HEK293 (cell line): Measurements from ENCODE around the gene WTAP.

ENCODE experiments used
- PRDM1 ChIP-seq: fragments of 450-650 bp; formaldehyde crosslinking; IDR thresholded peaks from 2 replicates; pipeline ENCODE4; 2016; ENCODE audit warnings: missing biosample characterization, missing genetic modification characterization
- TCF7L2 ChIP-seq: IDR thresholded peaks from 2 replicates; pipeline ENCODE4 v1.6.1; 2011; ENCODE audit warnings: low read depth, mild to moderate bottlenecking, inconsistent platforms, low read length, moderate library complexity, borderline replicate concordance
- YY1 ChIP-seq: fragments of 450-650 bp; formaldehyde crosslinking; IDR thresholded peaks from 2 replicates; pipeline ENCODE4 v1.5.1; 2018; ENCODE audit warnings: missing biosample characterization, missing genetic modification characterization
- ZNF174 ChIP-seq: fragments of 450-650 bp; formaldehyde crosslinking; IDR thresholded peaks from 2 replicates; pipeline ENCODE4 v1.5.0; 2017; ENCODE audit warnings: missing biosample characterization, mild to moderate bottlenecking, missing genetic modification characterization
- ZNF324 ChIP-seq: fragments of 450-650 bp; formaldehyde crosslinking; IDR thresholded peaks from 2 replicates; pipeline ENCODE4 v1.5.1; 2016; ENCODE audit warnings: missing biosample characterization, missing genetic modification characterization
- ZNF530 ChIP-seq: fragments of 450-650 bp; formaldehyde crosslinking; IDR thresholded peaks from 2 replicates; pipeline ENCODE4 v1.5.1; 2016; ENCODE audit warnings: low read depth, missing biosample characterization, missing genetic modification characterization
- ZNF629 ChIP-seq: fragments of 450-650 bp; formaldehyde crosslinking; IDR thresholded peaks from 2 replicates; pipeline ENCODE4 v1.5.1; 2017; ENCODE audit warnings: missing biosample characterization, missing genetic modification characterization
- ZNF776 ChIP-seq: fragments of 450-650 bp; formaldehyde crosslinking; IDR thresholded peaks from 2 replicates; pipeline ENCODE4 v1.5.0; 2017; ENCODE audit warnings: missing biosample characterization, missing genetic modification characterization, borderline replicate concordance
- ZSCAN30 ChIP-seq: fragments of 450-650 bp; IDR thresholded peaks from 2 replicates; pipeline ENCODE4 v1.5.1; 2018; ENCODE audit warnings: missing biosample characterization, mild to moderate bottlenecking, missing genetic modification characterization, moderate library complexity
- TF ChIP-seq, protein P1 (sequence below): fragments of 450-650 bp; formaldehyde crosslinking; IDR thresholded peaks from 2 replicates; pipeline ENCODE4 v1.5.1; 2016; ENCODE audit warnings: missing biosample characterization, missing genetic modification characterization, low read depth
- TF ChIP-seq, protein P2 (sequence below): fragments of 450-650 bp; formaldehyde crosslinking; IDR thresholded peaks from 2 replicates; pipeline ENCODE4 v1.5.1; 2016; ENCODE audit warnings: missing biosample characterization, missing genetic modification characterization
- TF ChIP-seq, protein P3 (sequence below): fragments of 450-650 bp; formaldehyde crosslinking; IDR thresholded peaks from 2 replicates; pipeline ENCODE4 v1.5.1; 2016; ENCODE audit warnings: missing biosample characterization, missing genetic modification characterization

DNA sequence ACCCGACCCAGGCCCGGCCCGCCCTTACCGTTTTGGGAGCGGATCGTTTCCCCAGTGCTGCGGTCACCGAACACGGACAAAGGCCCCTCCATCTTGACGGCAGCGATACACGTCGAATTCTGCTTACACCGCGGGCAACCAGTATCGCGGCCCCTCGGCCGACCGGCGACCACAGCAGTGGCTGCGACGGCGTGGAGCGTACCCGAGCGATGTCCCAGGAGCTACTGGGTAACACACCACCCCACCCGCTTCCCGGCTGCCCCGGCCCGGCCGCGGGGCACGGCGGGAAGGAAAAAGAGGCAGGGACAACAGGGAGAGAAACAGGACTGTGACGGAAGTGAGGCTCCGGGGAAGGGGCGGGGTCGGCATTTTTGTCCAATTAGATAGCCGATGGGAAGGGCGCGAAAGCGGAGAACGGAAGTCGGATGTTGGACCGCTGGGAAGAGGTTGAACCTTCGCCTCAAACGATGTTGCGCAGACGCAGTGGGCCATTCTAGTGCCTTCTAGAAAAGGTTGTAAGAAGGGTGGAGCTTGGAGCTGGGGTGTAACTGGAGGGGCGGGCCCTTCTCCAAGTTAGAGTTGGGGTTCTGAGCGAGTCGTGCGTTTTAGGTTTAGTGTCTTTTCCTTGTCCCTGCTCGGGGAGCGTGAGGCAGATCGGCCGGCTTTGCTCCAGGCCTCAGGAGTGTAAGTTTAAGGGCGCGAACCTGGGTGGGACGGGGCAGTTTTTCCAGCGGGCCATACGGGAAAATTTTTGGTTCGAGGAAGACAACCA is 62.3 kb downstream of the WTAP start, which contains the start of gene TCP1:
- TF ChIP-seq, protein P1, sequence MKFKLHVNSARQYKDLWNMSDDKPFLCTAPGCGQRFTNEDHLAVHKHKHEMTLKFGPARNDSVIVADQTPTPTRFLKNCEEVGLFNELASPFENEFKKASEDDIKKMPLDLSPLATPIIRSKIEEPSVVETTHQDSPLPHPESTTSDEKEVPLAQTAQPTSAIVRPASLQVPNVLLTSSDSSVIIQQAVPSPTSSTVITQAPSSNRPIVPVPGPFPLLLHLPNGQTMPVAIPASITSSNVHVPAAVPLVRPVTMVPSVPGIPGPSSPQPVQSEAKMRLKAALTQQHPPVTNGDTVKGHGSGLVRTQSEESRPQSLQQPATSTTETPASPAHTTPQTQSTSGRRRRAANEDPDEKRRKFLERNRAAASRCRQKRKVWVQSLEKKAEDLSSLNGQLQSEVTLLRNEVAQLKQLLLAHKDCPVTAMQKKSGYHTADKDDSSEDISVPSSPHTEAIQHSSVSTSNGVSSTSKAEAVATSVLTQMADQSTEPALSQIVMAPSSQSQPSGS (tag by site-specific recombination): no peak
- TF ChIP-seq, protein P2, sequence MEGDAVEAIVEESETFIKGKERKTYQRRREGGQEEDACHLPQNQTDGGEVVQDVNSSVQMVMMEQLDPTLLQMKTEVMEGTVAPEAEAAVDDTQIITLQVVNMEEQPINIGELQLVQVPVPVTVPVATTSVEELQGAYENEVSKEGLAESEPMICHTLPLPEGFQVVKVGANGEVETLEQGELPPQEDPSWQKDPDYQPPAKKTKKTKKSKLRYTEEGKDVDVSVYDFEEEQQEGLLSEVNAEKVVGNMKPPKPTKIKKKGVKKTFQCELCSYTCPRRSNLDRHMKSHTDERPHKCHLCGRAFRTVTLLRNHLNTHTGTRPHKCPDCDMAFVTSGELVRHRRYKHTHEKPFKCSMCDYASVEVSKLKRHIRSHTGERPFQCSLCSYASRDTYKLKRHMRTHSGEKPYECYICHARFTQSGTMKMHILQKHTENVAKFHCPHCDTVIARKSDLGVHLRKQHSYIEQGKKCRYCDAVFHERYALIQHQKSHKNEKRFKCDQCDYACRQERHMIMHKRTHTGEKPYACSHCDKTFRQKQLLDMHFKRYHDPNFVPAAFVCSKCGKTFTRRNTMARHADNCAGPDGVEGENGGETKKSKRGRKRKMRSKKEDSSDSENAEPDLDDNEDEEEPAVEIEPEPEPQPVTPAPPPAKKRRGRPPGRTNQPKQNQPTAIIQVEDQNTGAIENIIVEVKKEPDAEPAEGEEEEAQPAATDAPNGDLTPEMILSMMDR: no peak
- TF ChIP-seq YY1 (tag by site-specific recombination) (peak; percentile 53; the same call in 1 of the 2 replicates), ZSCAN30 (tag by site-specific recombination) (0 out of 2 replicates have a peak, but pooled peaks have one; percentile 54), ZNF629 (tag by site-specific recombination) (no peak; the same call in none of the 2 replicates), ZNF776 (tag by site-specific recombination) (no peak), PRDM1 (tag by site-specific recombination) (no peak), ZNF530 (no peak), ZNF174 (no peak), ZNF324 (tag by site-specific recombination) (0 out of 2 replicates have a peak, but pooled peaks have one; percentile 25), TCF7L2 (no peak)
- TF ChIP-seq, protein P3, sequence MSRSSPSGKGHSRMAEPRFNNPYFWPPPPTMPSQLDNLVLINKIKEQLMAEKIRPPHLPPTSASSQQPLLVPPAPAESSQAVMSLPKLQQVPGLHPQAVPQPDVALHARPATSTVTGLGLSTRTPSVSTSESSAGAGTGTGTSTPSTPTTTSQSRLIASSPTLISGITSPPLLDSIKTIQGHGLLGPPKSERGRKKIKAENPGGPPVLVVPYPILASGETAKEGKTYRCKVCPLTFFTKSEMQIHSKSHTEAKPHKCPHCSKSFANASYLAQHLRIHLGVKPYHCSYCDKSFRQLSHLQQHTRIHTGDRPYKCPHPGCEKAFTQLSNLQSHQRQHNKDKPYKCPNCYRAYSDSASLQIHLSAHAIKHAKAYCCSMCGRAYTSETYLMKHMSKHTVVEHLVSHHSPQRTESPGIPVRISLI (tag by site-specific recombination): no peak
